Astrocyte of the cerebellum (primary cell): ENCODE results near the gene MRC2.
A peak's percentile ranks its signal among the peaks of the same experiment; 100 is the strongest.

Experiments used
- DNase-seq: peaks from one replicate; pipeline ENCODE4 v3.0.0-alpha.2; 2011; ENCODE audit warnings: low read depth
- H3K4me3 ChIP-seq: 2 replicates; pipeline ENCODE4 v1.5.1; 2011; ENCODE audit warnings: mild to moderate bottlenecking, low read depth, low read length, moderate library complexity
- in situ Hi-C: cut with HindIII; loops from 2 replicates; pipeline ENCODE4 v1.10.0; 2017; ENCODE audit warnings: low sequenced_read_pairs
- TF ChIP-seq, protein P1 (sequence below): IDR thresholded peaks from 2 replicates; pipeline ENCODE4 v1.5.1; 2012; ENCODE audit warnings: low read length, low read depth, moderate library complexity, mild to moderate bottlenecking; ENCODE audit errors: missing control alignments

MRC2 gene

DNA sequence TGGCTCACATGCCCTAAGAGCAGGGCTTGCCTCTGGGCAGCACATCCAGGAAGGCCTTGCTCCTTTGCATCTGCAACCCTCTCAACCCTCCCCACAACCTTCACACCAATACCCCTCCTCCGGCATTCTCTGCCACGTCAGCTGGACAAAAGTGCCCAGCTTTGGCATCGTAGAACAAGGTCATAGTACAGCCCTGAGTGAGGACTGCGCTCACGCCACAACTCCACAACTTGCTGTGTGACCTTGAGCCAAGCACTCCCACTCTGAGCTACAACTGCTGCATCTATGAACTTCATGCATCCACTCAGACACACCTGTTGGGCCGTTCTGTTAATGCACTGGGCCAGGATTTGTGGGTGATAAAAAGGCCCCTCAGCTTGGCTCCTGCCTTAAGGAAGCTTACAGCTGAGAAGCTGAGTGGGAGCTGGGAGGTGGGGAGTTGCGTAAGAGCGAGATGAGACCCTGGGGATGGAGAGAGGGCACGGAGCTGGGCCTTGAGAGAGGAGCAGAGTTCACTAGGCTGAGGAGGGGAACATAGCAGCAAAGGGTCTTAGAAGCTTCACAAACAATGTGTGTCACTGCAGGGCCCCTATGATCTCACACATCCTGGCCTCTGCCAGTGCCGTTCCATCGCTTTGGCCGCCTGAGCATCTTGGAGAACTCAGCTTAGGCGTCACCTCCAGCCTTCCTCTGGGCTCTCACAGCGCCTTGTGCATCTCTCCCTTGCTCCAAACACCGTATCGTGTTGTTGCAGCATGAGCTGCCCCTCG lies 8.6 kb upstream of the MRC2 start:
- H3K4me3 ChIP-seq = no peak overlapping the region
- in situ Hi-C loops = loop anchor here (5.0 kb wide), 1 partner anchor 73 kb away; no protein-coding TSS in a partner anchor
- no peak for DNase-seq
- TF ChIP-seq, protein P1, sequence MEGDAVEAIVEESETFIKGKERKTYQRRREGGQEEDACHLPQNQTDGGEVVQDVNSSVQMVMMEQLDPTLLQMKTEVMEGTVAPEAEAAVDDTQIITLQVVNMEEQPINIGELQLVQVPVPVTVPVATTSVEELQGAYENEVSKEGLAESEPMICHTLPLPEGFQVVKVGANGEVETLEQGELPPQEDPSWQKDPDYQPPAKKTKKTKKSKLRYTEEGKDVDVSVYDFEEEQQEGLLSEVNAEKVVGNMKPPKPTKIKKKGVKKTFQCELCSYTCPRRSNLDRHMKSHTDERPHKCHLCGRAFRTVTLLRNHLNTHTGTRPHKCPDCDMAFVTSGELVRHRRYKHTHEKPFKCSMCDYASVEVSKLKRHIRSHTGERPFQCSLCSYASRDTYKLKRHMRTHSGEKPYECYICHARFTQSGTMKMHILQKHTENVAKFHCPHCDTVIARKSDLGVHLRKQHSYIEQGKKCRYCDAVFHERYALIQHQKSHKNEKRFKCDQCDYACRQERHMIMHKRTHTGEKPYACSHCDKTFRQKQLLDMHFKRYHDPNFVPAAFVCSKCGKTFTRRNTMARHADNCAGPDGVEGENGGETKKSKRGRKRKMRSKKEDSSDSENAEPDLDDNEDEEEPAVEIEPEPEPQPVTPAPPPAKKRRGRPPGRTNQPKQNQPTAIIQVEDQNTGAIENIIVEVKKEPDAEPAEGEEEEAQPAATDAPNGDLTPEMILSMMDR = no peak

DNA sequence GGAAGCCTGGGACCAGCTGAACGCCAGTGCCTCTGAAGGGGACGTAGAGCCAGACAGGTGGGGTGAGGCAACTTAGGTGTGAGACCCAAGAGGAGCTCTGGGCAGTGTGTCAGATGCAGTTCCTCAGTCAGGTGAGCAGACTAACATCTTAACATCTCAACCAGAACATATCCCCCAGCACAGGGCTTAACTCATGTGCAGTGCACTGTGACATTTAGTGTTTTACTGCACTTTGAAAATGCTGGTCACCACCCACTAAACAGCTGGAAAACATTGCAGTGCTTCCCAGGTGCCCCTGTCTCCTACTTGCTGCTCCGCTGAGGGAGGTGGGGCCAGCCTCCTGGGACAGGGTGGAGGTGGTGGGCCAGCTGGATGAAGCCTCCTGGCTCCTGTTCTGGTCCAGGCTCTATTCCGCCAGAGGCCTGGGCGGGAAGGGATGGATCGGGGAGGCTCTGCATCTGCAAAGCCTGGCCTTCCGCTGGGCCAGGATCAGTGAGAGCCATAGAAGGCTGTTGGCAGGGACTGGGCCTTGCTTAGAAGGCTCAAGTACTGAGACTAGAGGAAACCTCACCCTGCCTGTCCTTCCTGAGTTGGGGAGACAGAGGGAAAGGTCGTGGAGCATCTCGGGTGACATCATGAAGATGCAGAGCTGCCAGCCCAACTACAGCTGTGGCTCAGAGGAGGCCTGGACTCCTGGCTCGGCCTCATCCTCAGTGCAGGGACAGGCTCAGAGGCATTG lies 7.9 kb upstream of the MRC2 start:
- in situ Hi-C loops = loop anchor here (5.0 kb wide), 1 partner anchor 73 kb away; no protein-coding TSS in a partner anchor
- TF ChIP-seq, protein P1 = no peak
- no peak overlapping the region for H3K4me3 ChIP-seq
- DNase-seq = no peak

DNA sequence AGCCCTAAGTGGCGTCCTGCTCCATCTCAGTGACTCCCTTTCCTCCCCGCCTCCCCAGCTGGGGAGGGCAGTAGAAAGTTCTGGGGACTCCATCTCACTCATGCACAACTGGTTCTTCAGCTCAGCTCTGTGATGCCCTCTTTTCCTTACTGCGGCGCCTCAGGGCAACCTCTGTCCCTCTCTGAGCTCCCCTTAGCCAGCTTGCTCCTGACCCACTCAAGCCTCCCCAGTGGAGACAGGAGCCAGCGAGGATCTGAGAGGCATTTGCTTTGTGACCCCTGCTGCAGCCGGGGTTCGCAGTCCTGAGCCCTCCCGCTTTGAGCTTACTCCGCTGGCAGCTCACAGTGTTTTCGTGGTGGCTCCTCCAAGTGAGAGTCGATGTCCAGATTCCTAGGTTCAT lies 6.2 kb upstream of the MRC2 start:
- in situ Hi-C loops = no loop called here
- TF ChIP-seq, protein P1 = no peak
- no peak for DNase-seq
- H3K4me3 ChIP-seq = no peak overlapping the region

GRCh38 chr17:62625184-62625869 lies 2.1 kb upstream of the MRC2 start:
- DNase-seq = no peak
- no peak overlapping the region for H3K4me3 ChIP-seq
- in situ Hi-C loops = no loop called here
- TF ChIP-seq, protein P1 = no peak

- TF ChIP-seq, protein P1 = no peak
Measured at GRCh38 chr17:62625870-62626200, 1.6 kb upstream of the MRC2 start.

GRCh38 chr17:62626719-62627218 lies 701 bp upstream of the MRC2 start:
- H3K4me3 ChIP-seq = peak overlapping the region; percentile 81
- DNase-seq = peak; percentile 32
- TF ChIP-seq, protein P1 = no peak
- in situ Hi-C loops = no loop called here

More at GRCh38 chr17:62625870-62626200, 1.6 kb upstream of the MRC2 start:
- in situ Hi-C loops = no loop called here
- DNase-seq = no peak
- H3K4me3 ChIP-seq = no peak overlapping the region
